LNCAP (cell line): ENCODE data around the gene TTLL4.

Experiments
- TF ChIP-seq, protein P1 (sequence below): fragments of 450-650 bp; IDR thresholded peaks from 2 replicates; pipeline ENCODE4 v1.5.1; 2017; ENCODE audit warnings: mild to moderate bottlenecking

Gene TTLL4

DNA sequence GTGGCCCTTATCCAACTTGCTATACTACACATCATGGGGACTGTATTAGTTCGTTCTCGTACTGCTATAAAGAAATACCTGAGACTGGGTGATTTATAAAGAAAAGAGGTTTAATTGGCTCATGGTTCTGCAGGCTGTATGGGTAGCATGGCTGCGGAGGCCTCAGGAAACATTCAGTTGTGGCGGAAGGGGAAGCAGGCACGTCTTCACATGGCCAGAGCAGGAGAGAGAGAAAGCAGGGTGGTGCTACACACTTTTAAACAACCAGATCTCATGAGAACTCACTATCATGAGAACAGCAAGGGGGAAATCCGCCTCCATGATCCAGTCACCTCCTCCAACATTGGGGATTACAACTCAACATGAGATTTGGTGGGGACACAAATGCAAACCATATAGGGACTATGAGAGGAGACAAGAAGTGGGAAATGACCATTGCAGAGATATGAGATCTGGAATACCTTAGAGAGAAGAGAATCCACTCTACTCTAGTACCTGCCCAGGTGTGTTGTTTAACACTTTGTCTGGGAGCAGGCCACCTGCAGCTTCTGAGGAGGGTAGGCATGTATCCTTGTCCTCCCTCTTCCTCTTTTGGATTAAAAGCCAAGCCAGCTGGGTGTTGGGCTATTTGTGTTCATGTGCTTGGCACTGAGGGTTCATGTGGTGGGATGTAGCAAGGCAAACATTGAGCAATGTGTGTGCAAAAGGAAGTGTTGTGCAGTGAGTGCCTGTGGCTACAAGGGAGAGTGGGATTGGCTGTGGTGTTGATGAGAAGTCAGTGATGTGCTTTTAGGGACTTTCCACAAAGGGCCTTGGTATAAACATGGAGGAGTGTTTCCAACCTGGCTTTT lies 22.8 kb downstream of the TTLL4 start:
- TF ChIP-seq, protein P1, sequence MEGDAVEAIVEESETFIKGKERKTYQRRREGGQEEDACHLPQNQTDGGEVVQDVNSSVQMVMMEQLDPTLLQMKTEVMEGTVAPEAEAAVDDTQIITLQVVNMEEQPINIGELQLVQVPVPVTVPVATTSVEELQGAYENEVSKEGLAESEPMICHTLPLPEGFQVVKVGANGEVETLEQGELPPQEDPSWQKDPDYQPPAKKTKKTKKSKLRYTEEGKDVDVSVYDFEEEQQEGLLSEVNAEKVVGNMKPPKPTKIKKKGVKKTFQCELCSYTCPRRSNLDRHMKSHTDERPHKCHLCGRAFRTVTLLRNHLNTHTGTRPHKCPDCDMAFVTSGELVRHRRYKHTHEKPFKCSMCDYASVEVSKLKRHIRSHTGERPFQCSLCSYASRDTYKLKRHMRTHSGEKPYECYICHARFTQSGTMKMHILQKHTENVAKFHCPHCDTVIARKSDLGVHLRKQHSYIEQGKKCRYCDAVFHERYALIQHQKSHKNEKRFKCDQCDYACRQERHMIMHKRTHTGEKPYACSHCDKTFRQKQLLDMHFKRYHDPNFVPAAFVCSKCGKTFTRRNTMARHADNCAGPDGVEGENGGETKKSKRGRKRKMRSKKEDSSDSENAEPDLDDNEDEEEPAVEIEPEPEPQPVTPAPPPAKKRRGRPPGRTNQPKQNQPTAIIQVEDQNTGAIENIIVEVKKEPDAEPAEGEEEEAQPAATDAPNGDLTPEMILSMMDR = no peak

DNA sequence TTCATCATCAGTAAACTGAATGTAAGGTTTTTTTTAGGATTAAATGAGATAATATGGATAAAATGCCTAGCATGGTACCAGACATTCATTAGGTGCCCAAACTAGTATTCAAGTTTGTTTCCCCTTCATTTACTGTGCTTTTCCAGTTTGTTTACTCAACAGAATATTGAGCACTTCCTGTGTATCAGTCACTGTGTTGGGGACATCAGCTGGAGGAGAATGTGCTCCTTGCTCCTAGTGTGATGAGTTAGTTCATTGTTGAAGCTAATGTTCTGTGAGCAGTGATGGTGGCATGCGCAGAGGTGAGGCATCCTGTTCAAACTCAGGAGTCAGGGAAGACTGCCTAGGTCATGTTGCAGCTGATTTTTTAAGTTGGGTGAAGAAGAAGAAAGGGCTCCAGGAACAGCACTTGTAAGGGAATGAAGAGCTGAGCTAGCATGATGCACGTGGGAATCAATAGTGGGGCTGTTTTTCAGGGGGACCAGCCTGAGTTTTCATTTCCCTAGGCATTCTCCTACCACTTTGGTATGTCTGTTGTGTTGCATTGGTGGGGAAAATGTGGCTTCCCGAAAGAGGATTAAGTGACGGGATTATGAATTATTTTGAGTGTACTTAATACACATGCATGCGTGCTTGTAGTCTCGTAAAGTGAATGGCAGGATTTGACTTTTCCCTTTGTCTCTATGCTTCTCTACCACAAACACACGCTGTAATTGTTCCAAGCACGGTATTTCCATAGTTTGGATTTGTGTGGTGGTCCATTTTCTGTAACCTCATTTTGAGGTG lies 23.7 kb downstream of the TTLL4 start:
- TF ChIP-seq, protein P1 = no peak

DNA sequence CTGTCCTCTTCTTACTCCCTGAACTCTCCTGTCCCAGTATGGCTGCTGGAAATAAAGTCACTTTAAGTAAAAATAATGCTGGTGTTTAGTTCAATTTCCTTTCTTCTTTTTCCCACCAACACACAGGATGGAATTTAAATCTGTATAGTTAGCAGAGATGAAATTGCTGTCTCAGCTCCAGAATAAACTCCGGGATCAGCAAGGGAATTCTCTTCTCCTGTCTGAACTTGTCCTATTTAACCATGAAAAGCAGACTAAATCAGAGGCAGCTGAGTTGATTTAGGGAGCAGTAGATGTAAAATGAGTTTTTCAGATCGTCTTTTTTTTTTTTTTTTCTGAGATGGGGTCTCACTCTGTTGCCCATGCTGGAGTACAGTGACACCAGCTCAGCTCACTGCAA lies 25.9 kb downstream of the TTLL4 start:
- TF ChIP-seq, protein P1 = no peak

DNA sequence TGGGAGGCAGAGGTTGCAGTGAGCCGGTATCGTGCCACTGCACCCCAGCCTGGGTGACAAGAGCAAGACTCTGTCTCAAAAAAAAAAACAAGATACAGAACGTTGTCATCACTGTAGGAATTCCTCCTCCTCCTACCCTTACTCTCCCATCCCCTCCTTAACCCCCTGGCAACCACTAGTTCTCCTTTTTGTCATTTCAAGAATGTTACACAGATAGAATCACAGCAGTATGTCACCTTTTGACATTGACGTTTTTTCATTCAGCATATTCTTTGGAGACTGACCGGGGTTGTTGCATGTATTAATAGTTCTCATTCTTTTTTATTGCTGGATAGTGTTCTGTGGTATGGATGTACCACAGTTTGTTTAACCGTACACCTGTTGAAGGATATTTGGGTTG lies 32.4 kb downstream of the TTLL4 start:
- TF ChIP-seq, protein P1 = no peak

DNA sequence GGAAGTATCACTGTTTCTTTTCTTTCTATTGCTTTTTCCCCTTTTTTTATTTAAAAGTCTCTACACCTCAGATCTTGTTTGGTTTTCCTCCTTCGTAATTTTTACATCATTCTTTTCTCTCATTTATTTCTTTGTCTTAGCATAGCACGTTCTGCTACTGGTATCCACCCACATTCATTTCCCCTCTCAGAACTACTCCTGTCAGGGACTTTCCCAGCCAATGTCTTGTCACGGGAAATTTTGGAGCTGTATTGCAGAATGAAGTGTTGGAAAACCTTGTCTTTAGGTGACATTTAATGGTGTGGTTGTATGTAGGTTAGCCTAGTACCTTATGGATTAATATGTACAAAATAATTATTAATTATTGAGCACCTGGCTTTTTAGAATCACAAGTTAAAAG lies 34.0 kb downstream of the TTLL4 start:
- TF ChIP-seq, protein P1 = no peak

DNA sequence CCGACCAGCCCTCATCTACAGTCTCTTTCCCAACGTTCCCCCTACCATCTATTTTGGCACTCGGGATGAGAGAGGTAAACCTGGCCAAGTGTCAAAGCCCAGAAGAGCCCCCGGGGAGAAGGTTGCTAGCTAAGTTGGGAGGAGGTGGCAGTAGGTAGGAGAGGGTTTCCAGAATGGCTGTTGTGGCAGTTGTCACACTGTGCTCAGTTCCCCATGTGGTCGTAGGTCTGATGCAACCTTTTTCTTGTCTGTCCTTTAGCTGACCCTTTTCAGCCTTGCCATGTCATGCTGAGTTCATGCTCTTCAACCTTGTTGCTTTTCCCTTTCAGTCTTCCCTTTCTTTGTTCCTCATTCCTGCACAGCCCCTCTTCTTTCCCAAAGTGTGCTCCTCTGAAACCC lies 34.5 kb downstream of the TTLL4 start:
- TF ChIP-seq, protein P1 = no peak

DNA sequence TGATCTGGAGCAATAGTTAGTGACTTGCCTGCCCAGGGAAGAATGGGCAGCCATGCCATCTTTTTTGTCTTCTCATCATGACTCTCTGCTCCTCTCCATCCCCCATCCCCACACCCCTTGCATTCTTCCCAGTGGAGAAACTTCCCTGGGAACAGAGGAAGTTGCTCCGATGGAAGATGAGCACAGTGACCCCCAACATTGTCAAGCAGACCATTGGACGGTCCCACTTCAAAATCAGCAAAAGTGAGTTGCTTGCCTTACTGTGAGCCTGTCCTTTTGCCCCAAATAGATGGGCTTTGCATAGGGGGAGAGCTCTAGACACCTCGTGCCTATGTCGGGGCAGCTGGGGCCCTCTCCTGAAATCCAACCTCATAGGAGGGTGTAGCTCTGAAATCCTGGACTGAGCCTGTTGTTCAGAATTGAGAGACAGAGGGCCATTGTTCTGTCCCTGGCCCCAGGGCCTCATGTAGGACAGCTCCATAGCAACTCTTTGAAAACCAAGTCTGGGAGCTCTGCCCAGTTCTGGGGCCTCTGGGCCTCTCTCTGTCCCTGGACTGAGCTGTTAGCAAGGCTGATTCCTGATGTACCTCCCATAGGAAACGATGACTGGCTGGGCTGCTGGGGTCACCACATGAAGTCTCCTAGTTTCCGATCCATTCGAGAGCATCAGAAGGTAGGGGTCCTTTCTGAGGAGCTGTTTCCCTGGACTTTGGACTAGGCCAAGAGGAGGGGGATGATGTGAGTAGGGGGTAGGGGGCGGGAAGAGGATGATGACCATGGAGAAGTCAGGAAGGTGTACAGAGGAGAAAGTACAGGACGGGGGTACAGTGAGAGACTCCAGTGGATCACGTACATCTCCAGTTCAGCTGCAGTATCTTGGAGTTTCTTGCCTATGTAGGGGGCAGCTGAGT lies 35.2 kb downstream of the TTLL4 start:
- TF ChIP-seq, protein P1 = no peak
